GM23338 (cell line): Measurements from ENCODE around the gene GCHFR. TPM values are rescaled to one million over a fixed set of nuclear protein-coding genes. Genes with fewer than 3 reads are reported as not detected.

Source experiments
- ATAC-seq: fragments of 200-7000 bp; cut with Tn5 transposase; 3 replicates; pipeline ENCODE4 v1.9.1; 2020
- DNase-seq: peaks from one replicate; pipeline ENCODE4 v3.0.0-alpha.2; 2015; ENCODE audit warnings: low spot score
- H2AFZ ChIP-seq: fragments of 200-600 bp; sonication (generic); 2 replicates; pipeline ENCODE4 v1.8.0; 2016; ENCODE audit warnings: antibody characterized with exemption, mild to moderate bottlenecking, moderate library complexity
- H3F3A ChIP-seq: fragments of 200-600 bp; sonication (generic); replicated peaks from 2 replicates; pipeline ENCODE4 v1.8.0; 2017; ENCODE audit warnings: antibody characterized with exemption, mixed run types, low read depth
- H3K27ac ChIP-seq: fragments of 200-600 bp; sonication (generic); 2 replicates; pipeline ENCODE4 v1.6.1; 2016; ENCODE audit warnings: low read depth
- H3K27me3 ChIP-seq: fragments of 200-600 bp; sonication (generic); 2 replicates; pipeline ENCODE4 v1.8.0; 2016; ENCODE audit warnings: mild to moderate bottlenecking, mixed run types, moderate library complexity; ENCODE audit not compliant: insufficient read depth
- H3K36me3 ChIP-seq: fragments of 200-600 bp; sonication (generic); 2 replicates; pipeline ENCODE4 v1.8.0; 2016; ENCODE audit warnings: mild to moderate bottlenecking; ENCODE audit not compliant: insufficient read depth
- H3K4me1 ChIP-seq: fragments of 200-600 bp; sonication (generic); 2 replicates; pipeline ENCODE4 v1.8.0; 2016; ENCODE audit warnings: mild to moderate bottlenecking, moderate library complexity; ENCODE audit not compliant: insufficient read depth
- H3K4me2 ChIP-seq: fragments of 200-600 bp; sonication (generic); 2 replicates; pipeline ENCODE4 v1.7.1; 2017; ENCODE audit warnings: mixed run types
- H3K4me3 ChIP-seq: fragments of 200-600 bp; sonication (generic); 2 replicates; pipeline ENCODE4 v1.6.1; 2016; ENCODE audit warnings: mixed run types
- H3K79me2 ChIP-seq: fragments of 200-600 bp; sonication (generic); replicated peaks from 2 replicates; pipeline ENCODE4 v1.8.0; 2017; ENCODE audit warnings: mild to moderate bottlenecking; ENCODE audit not compliant: insufficient read depth
- H3K9me2 ChIP-seq: fragments of 200-600 bp; sonication (generic); 2 replicates; pipeline ENCODE4 v1.8.0; 2017; ENCODE audit not compliant: insufficient read depth
- H4K20me1 ChIP-seq: fragments of 200-600 bp; sonication (generic); replicated peaks from 2 replicates; pipeline ENCODE4 v1.8.0; 2017; ENCODE audit warnings: mild to moderate bottlenecking; ENCODE audit not compliant: insufficient read depth
- H3K27ac Mint-ChIP-seq: 2 replicates; pipeline ENCODE4 v1.8.0; 2020; ENCODE audit warnings: inconsistent platforms, mild to moderate bottlenecking, moderate library complexity, mixed read lengths
- H3K27me3 Mint-ChIP-seq: 3 replicates; pipeline ENCODE4 v1.8.0; 2022; ENCODE audit warnings: low read depth, mild to moderate bottlenecking, moderate library complexity, mixed read lengths, inconsistent platforms; ENCODE audit not compliant: insufficient read depth, poor library complexity
- H3K36me3 Mint-ChIP-seq: 3 replicates; pipeline ENCODE4 v1.8.0; 2021; ENCODE audit warnings: low read depth, mild to moderate bottlenecking, inconsistent platforms, moderate library complexity, mixed read lengths
- H3K4me1 Mint-ChIP-seq: 3 replicates; pipeline ENCODE4 v1.8.0; 2020; ENCODE audit warnings: mild to moderate bottlenecking, inconsistent platforms, mixed read lengths
- H3K4me3 Mint-ChIP-seq: 3 replicates; pipeline ENCODE4 v1.8.0; 2021; ENCODE audit warnings: moderate library complexity, mild to moderate bottlenecking, inconsistent platforms, mixed read lengths
- H3K9me3 Mint-ChIP-seq: 3 replicates; pipeline ENCODE4 v1.8.0; 2020; ENCODE audit warnings: moderate library complexity, mild to moderate bottlenecking, inconsistent platforms, mixed read lengths
- EZH2 ChIP-seq: fragments of 200-600 bp; sonication (generic); IDR thresholded peaks from one replicate; pipeline ENCODE4 v1.8.0; 2017; ENCODE audit warnings: antibody characterized with exemption, mild to moderate bottlenecking, low read depth; ENCODE audit not compliant: unreplicated experiment
- JUNB ChIP-seq: IDR thresholded peaks from one replicate; pipeline ENCODE4 v1.6.1; 2016; ENCODE audit warnings: antibody characterized with exemption; ENCODE audit not compliant: unreplicated experiment
- POLR2AphosphoS5 ChIP-seq: IDR thresholded peaks from 2 replicates; pipeline ENCODE4 v1.6.1; 2016; ENCODE audit warnings: antibody characterized with exemption, low read depth
- STAT1 ChIP-seq: IDR thresholded peaks from one replicate; pipeline ENCODE4 v1.6.1; 2016; ENCODE audit warnings: antibody characterized with exemption; ENCODE audit not compliant: unreplicated experiment
- ZNF114 ChIP-seq: fragments of 250-450 bp; sonication (Bioruptor Pico); IDR thresholded peaks from 2 replicates; pipeline ENCODE4 v1.5.0; 2020; ENCODE audit warnings: mild to moderate bottlenecking, moderate library complexity
- polyA plus RNA-seq: library from polyadenylated mRNA; unstranded; fragments of >200 nt; fragmentation: Nextera tagmentation; extraction: Ambion mirVana; gene quantifications from 2 replicates; pipeline ENCODE4 v1.2.1, GENCODE V29; 2016
- total RNA-seq: library from RNA; depleted of rRNA; stranded (reverse); fragments of >200 nt; shearing (Covaris generic); gene quantifications from 2 replicates; pipeline ENCODE4 v1.2.3, GENCODE V29; 2014
- TF ChIP-seq, protein P1 (sequence below): fragments of 250-450 bp; sonication (Bioruptor Pico); IDR thresholded peaks from 2 replicates; pipeline ENCODE4 v1.5.0; 2020; ENCODE audit warnings: mild to moderate bottlenecking, moderate library complexity
- TF ChIP-seq, protein P2 (sequence below): IDR thresholded peaks from one replicate; pipeline ENCODE4 v1.6.1; 2018; ENCODE audit warnings: antibody characterized with exemption; ENCODE audit not compliant: unreplicated experiment
- TF ChIP-seq, protein P3 (sequence below), 2 experiments: fragments of 200-600 bp in 1 of 2; sonication (generic) in 1 of 2; conservative IDR thresholded peaks; 2 replicates each; pipeline versions ENCODE4 v1.5.1 to v1.6.1; 2016 to 2017; ENCODE audit warnings: antibody characterized with exemption in 2 of 2, low read depth in 2 of 2, mild to moderate bottlenecking in 2 of 2, moderate library complexity in 1 of 2

Gene GCHFR
- total and polyA plus RNA-seq, 2 experiments from 2014 or later, result 38.9 to 44.2 TPM

DNA sequence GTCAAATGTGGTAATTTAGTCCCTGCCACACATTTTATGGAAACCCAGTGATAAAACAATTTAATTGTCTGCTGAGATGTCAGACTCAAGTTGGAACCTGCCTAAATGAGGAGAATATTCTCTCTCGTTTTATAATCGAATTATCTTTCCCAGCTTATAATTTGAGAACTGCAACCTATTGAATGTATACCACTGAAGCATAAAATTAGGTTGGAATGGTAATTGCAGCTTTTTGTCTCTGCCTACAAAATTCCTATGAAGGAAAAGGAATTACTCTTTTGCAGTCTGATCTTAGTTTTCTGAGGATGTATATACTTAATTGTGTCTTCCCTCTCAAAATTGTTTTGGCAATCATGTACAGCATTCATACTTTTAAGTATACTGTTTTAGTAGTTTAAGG lies 39.9 kb upstream of the GCHFR start:
- Histone ChIP-seq H4K20me1 (no peaks in the 10 kb centered on the region; the same call in 1 of the 2 replicates), H3K4me3 (no peak overlapping the region), H3K27ac (no peak overlapping the region), H3K9me2 (no peaks in the 10 kb centered on the region), H3K27me3 (no peaks in the 10 kb centered on the region), H3K36me3 (peaks cover 35% of the 10 kb centered on the region; the same call in 1 of the 2 replicates), H3K4me2 (no peak overlapping the region), H3F3A (no peaks in the 10 kb centered on the region), H3K4me1 (no peaks in the 10 kb centered on the region), H3K79me2 (no peaks in the 10 kb centered on the region), H2AFZ (no peak overlapping the region)
- no peak for DNase-seq
- no peaks in the 10 kb centered on the region for H3K27me3 Mint-ChIP-seq
- H3K4me3 Mint-ChIP-seq, result no peak overlapping the region
- peak overlapping the region; percentile 60 for H3K27ac Mint-ChIP-seq
- no peaks in the 10 kb centered on the region for H3K9me3 Mint-ChIP-seq
- no peaks in the 10 kb centered on the region for H3K4me1 Mint-ChIP-seq
- H3K36me3 Mint-ChIP-seq, result peaks cover 37% of the 10 kb centered on the region
- TF ChIP-seq, protein P1, sequence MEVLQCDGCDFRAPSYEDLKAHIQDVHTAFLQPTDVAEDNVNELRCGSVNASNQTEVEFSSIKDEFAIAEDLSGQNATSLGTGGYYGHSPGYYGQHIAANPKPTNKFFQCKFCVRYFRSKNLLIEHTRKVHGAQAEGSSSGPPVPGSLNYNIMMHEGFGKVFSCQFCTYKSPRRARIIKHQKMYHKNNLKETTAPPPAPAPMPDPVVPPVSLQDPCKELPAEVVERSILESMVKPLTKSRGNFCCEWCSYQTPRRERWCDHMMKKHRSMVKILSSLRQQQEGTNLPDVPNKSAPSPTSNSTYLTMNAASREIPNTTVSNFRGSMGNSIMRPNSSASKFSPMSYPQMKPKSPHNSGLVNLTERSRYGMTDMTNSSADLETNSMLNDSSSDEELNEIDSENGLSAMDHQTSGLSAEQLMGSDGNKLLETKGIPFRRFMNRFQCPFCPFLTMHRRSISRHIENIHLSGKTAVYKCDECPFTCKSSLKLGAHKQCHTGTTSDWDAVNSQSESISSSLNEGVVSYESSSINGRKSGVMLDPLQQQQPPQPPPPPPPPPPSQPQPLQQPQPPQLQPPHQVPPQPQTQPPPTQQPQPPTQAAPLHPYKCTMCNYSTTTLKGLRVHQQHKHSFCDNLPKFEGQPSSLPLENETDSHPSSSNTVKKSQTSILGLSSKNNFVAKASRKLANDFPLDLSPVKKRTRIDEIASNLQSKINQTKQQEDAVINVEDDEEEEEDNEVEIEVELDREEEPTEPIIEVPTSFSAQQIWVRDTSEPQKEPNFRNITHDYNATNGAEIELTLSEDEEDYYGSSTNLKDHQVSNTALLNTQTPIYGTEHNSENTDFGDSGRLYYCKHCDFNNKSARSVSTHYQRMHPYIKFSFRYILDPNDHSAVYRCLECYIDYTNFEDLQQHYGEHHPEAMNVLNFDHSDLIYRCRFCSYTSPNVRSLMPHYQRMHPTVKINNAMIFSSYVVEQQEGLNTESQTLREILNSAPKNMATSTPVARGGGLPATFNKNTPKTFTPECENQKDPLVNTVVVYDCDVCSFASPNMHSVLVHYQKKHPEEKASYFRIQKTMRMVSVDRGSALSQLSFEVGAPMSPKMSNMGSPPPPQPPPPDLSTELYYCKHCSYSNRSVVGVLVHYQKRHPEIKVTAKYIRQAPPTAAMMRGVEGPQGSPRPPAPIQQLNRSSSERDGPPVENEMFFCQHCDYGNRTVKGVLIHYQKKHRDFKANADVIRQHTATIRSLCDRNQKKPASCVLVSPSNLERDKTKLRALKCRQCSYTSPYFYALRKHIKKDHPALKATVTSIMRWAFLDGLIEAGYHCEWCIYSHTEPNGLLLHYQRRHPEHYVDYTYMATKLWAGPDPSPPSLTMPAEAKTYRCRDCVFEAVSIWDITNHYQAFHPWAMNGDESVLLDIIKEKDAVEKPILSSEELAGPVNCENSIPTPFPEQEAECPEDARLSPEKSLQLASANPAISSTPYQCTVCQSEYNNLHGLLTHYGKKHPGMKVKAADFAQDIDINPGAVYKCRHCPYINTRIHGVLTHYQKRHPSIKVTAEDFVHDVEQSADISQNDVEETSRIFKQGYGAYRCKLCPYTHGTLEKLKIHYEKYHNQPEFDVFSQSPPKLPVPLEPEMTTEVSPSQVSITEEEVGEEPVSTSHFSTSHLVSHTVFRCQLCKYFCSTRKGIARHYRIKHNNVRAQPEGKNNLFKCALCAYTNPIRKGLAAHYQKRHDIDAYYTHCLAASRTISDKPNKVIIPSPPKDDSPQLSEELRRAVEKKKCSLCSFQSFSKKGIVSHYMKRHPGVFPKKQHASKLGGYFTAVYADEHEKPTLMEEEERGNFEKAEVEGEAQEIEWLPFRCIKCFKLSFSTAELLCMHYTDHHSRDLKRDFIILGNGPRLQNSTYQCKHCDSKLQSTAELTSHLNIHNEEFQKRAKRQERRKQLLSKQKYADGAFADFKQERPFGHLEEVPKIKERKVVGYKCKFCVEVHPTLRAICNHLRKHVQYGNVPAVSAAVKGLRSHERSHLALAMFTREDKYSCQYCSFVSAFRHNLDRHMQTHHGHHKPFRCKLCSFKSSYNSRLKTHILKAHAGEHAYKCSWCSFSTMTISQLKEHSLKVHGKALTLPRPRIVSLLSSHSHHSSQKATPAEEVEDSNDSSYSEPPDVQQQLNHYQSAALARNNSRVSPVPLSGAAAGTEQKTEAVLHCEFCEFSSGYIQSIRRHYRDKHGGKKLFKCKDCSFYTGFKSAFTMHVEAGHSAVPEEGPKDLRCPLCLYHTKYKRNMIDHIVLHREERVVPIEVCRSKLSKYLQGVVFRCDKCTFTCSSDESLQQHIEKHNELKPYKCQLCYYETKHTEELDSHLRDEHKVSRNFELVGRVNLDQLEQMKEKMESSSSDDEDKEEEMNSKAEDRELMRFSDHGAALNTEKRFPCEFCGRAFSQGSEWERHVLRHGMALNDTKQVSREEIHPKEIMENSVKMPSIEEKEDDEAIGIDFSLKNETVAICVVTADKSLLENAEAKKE, result no peak
- TF ChIP-seq ZNF114 (CRISPR knock-in tag) (no peak), JUNB (no peak), EZH2 (no peak), STAT1 (no peak), POLR2AphosphoS5 (no peak)
- TF ChIP-seq, protein P2, sequence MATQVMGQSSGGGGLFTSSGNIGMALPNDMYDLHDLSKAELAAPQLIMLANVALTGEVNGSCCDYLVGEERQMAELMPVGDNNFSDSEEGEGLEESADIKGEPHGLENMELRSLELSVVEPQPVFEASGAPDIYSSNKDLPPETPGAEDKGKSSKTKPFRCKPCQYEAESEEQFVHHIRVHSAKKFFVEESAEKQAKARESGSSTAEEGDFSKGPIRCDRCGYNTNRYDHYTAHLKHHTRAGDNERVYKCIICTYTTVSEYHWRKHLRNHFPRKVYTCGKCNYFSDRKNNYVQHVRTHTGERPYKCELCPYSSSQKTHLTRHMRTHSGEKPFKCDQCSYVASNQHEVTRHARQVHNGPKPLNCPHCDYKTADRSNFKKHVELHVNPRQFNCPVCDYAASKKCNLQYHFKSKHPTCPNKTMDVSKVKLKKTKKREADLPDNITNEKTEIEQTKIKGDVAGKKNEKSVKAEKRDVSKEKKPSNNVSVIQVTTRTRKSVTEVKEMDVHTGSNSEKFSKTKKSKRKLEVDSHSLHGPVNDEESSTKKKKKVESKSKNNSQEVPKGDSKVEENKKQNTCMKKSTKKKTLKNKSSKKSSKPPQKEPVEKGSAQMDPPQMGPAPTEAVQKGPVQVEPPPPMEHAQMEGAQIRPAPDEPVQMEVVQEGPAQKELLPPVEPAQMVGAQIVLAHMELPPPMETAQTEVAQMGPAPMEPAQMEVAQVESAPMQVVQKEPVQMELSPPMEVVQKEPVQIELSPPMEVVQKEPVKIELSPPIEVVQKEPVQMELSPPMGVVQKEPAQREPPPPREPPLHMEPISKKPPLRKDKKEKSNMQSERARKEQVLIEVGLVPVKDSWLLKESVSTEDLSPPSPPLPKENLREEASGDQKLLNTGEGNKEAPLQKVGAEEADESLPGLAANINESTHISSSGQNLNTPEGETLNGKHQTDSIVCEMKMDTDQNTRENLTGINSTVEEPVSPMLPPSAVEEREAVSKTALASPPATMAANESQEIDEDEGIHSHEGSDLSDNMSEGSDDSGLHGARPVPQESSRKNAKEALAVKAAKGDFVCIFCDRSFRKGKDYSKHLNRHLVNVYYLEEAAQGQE, result no peak
- TF ChIP-seq, protein P3, sequence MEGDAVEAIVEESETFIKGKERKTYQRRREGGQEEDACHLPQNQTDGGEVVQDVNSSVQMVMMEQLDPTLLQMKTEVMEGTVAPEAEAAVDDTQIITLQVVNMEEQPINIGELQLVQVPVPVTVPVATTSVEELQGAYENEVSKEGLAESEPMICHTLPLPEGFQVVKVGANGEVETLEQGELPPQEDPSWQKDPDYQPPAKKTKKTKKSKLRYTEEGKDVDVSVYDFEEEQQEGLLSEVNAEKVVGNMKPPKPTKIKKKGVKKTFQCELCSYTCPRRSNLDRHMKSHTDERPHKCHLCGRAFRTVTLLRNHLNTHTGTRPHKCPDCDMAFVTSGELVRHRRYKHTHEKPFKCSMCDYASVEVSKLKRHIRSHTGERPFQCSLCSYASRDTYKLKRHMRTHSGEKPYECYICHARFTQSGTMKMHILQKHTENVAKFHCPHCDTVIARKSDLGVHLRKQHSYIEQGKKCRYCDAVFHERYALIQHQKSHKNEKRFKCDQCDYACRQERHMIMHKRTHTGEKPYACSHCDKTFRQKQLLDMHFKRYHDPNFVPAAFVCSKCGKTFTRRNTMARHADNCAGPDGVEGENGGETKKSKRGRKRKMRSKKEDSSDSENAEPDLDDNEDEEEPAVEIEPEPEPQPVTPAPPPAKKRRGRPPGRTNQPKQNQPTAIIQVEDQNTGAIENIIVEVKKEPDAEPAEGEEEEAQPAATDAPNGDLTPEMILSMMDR (conservative IDR thresholded peaks at IDR 0.05; ENCODE audit: low read depth in 2 of 2), result no peak
- no peak for ATAC-seq
